ENCODE measurements around the gene HIC1.

HIC1 gene

DNA sequence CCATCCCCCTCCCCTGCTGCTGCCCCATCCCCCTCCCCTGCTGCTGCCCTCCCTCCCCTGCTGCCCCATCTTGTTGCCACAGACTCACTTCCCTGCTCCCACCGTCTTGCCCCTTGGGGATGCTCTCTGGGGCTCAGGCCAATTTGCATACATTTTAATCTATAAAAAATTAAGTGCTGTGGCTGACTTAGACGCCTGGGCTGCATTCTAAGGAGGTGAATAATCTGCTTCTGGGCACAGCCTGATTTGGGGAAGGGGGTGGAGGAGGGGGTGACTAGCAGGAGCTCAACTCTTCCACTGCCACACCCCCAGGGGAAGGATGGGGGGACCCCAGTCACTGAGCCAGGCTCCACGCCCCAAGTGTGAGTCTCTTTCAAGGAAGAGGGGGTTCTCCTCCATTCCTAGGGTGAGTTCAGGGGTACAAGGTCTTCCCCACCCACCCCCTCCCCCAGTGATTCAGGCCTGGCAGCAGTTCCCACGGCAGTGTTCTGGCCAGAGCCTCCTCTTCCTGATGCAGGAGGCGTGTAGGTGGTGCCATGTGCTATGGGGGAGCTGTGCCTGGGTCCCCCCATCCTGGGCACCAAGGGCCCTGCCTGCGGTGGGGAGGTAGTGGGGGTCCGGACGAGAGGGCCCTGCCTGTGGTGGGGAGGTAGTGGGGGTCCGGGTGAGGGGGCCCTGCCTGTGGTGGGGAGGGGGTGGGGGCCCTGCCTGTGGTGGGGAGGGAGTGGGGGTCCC is 19.9 kb upstream of the HIC1 start:
- H3K27ac Mint-ChIP-seq = peak overlapping the region; percentile 33 to 54
- peaks cover 23% of the 10 kb centered on the region for H3K4me1 Mint-ChIP-seq
- no peak overlapping the region for H3K4me3 Mint-ChIP-seq
- H3K27me3 Mint-ChIP-seq = no peaks in the 10 kb centered on the region
- DNase-seq (no peak), ATAC-seq (peak; percentile 18)
- H3K9me3 Mint-ChIP-seq = no peaks in the 10 kb centered on the region

GRCh38 chr17:2035541-2036488 is 19.1 kb upstream of the HIC1 start:
- ATAC-seq (no peak), DNase-seq (no peak)
- peak overlapping the region in 1 of 2 donors; percentile 65 for H3K27ac Mint-ChIP-seq
- peaks cover 21% of the 10 kb centered on the region for H3K4me1 Mint-ChIP-seq
- H3K9me3 Mint-ChIP-seq = no peaks in the 10 kb centered on the region
- H3K4me3 Mint-ChIP-seq = no peak overlapping the region
- H3K27me3 Mint-ChIP-seq = no peaks in the 10 kb centered on the region

- no peaks in the 10 kb centered on the region for H3K9me3 Mint-ChIP-seq
These were observed 17.7 kb upstream of the HIC1 start for GRCh38 chr17:2037155-2037554.

GRCh38 chr17:2040219-2040827 is 14.6 kb upstream of the HIC1 start:
- DNase-seq = no peak
- H3K9me3 Mint-ChIP-seq = no peaks in the 10 kb centered on the region
- no peak overlapping the region for H3K4me3 Mint-ChIP-seq
- peaks cover 40% of the 10 kb centered on the region for H3K4me1 Mint-ChIP-seq
- no peaks in the 10 kb centered on the region for H3K27me3 Mint-ChIP-seq
- no peak overlapping the region for H3K27ac Mint-ChIP-seq
- no peak for ATAC-seq

More at GRCh38 chr17:2037155-2037554, 17.7 kb upstream of the HIC1 start:
- peaks cover 17% of the 10 kb centered on the region for H3K4me1 Mint-ChIP-seq
- no peak overlapping the region for H3K4me3 Mint-ChIP-seq
- peak overlapping the region; percentile 20 to 49 for H3K27ac Mint-ChIP-seq
- DNase-seq = no peak
- ATAC-seq = no peak
- no peaks in the 10 kb centered on the region for H3K27me3 Mint-ChIP-seq

GRCh38 chr17:2040942-2041560 is 13.9 kb upstream of the HIC1 start:
- no peaks in the 10 kb centered on the region for H3K9me3 Mint-ChIP-seq
- no peaks in the 10 kb centered on the region for H3K27me3 Mint-ChIP-seq
- H3K4me1 Mint-ChIP-seq = peaks cover 40% of the 10 kb centered on the region
- H3K27ac Mint-ChIP-seq = no peak overlapping the region
- DNase-seq (no peak), ATAC-seq (no peak)
- peak overlapping the region; percentile 88 to 97 for H3K4me3 Mint-ChIP-seq

DNA sequence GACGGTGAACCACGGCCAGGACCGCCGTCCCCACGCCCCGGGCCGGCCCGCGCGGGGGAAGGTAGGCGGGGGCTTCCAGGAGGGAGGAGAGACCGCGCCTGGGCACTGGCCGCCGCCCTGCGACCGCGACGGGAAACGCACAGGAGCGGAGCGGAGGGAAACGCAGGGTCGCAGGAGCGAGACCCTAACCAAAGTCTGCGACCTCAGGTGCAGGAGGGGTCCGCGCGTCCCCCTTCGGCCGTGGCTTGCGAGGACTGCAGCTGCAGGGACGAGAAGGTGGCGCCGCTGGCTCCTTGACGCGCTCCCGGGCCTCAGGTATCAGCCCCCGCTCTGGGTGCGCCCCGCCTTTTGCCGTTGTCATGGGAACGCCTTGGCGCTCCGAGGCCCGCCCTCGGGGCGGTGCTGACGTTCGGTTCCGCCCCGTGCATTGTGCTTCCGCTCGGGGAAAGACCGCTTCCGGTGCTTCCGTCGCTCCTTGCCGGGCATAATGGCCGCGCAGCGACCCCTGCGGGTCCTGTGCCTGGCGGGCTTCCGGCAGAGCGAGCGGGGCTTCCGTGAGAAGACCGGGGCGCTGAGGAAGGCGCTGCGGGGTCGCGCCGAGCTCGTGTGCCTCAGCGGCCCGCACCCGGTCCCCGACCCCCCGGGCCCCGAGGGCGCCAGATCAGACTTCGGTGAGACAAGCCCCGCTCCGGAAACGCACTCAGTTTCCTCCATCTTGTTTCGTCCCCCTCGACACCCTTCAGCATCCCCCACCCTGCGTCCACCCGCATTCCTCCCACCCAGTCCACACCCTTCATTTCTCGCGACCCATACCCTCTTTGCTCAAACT is 13.1 kb upstream of the HIC1 start, which contains the start of gene OVCA2:
OVCA2 (plus strand) TSS at position 462 of the 829 bp plus-strand sequence; CDS start at position 488, 26 bp downstream.
- Mint-ChIP-seq H3K27me3 (no peaks in the 10 kb centered on the region), H3K4me3 (peak within 1 kb of the TSS; percentile 88 to 97), H3K4me1 (peaks cover 40% of the 10 kb centered on the region), H3K9me3 (no peaks in the 10 kb centered on the region), H3K27ac (peak within 1 kb of the TSS; percentile 94 to 97)
- DNase-seq (peak; percentile 96 to 97), ATAC-seq (peak; percentile 96)

DNA sequence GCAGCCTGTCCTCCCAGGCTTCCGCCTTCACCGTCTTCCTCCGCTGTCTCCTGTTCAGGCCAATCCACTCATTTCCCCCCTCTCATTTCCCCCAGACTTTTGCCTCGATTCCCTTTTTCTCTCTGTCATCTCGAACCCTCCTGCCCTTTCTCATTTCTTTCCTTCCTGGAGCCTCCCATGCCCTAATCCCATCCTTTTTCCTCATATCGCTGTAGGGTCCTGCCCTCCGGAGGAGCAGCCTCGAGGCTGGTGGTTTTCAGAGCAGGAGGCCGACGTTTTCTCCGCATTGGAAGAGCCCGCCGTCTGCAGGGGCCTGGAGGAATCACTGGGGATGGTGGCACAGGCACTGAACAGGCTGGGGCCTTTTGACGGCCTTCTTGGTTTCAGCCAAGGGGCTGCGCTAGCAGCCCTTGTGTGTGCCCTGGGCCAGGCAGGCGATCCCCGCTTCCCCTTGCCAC is 12.5 kb upstream of the HIC1 start:
- Mint-ChIP-seq H3K27ac (peak overlapping the region; percentile 94 to 97), H3K4me3 (peak overlapping the region; percentile 88 to 97), H3K27me3 (no peaks in the 10 kb centered on the region), H3K4me1 (peaks cover 40% of the 10 kb centered on the region), H3K9me3 (no peaks in the 10 kb centered on the region)
- ATAC-seq (no peak), DNase-seq (no peak)

DNA sequence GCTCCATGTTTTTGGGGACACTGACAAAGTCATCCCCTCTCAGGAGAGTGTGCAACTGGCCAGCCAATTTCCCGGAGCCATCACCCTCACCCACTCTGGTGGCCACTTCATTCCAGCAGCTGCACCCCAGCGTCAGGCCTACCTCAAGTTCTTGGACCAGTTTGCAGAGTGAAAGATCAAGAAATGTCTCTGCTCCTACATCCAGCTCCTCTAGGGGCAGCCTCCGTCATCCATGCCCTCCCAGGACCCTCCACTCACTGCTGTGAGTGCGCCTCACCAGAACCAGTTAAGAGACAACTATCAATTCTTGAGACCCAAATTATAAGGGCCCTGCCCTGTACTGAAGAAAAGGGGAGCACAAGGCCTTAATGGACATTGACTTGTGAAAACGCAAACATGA is 12.0 kb upstream of the HIC1 start:
- ATAC-seq (no peak), DNase-seq (no peak)
- Mint-ChIP-seq H3K4me3 (peak overlapping the region; percentile 88 to 97), H3K4me1 (peaks cover 40% of the 10 kb centered on the region), H3K9me3 (no peaks in the 10 kb centered on the region), H3K27ac (peak overlapping the region; percentile 91 to 97), H3K27me3 (no peaks in the 10 kb centered on the region)

DNA sequence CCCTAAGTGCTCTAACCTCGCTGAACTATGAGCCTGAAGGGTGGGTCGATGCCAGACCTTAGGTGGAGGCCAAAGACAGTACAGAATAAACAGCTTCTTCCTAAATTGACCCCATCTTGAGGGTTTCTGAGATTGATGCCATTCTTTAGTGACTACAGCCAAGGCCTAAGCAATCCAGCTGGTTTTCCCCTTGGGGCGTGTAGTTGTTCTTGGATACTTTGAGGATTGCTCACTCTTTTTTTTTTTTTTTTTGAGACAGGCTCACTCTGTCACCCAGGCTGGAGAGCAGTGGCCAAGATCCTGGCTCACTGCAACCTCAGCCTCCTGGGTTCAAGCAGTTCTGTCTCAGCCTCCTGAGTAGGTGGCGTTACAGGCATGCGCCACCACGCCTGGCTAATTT is 11.1 kb upstream of the HIC1 start:
- Mint-ChIP-seq H3K27ac (no peak overlapping the region), H3K9me3 (no peaks in the 10 kb centered on the region), H3K4me3 (peak overlapping the region in 1 of 2 donors; percentile 88), H3K4me1 (peaks cover 44% of the 10 kb centered on the region), H3K27me3 (peaks cover 7% of the 10 kb centered on the region)
- DNase-seq (no peak), ATAC-seq (no peak)

GRCh38 chr17:2044263-2044894 is 10.5 kb upstream of the HIC1 start:
- ATAC-seq (no peak), DNase-seq (no peak)
- Mint-ChIP-seq H3K4me3 (no peak overlapping the region), H3K9me3 (no peaks in the 10 kb centered on the region), H3K27ac (no peak overlapping the region), H3K4me1 (peaks cover 50% of the 10 kb centered on the region), H3K27me3 (peaks cover 7% of the 10 kb centered on the region)

DNA sequence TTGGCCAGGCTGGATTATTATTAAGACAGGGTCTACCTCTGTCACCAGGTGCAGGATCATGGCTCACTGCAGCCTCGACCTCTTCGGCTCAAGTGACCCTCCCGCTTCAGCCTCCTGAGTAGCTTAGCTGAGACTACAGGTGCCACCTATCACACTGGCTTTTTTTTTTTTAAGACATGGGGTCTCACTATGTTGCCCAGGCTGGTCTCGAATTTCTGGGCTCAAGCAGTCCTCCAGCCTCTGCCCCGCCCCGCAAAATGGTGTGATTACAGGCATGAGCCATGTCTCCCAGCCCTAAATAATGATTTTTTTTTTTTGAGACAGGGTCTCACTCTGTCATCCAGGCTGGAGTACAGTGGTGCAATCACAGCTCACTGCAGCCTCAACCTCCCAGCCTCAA is 7.3 kb upstream of the HIC1 start:
- no peak for ATAC-seq
- DNase-seq = no peak
- Mint-ChIP-seq H3K9me3 (no peaks in the 10 kb centered on the region), H3K27me3 (peaks cover 25% of the 10 kb centered on the region), H3K27ac (peak overlapping the region in 1 of 2 donors; percentile 81), H3K4me1 (peaks cover 49% of the 10 kb centered on the region), H3K4me3 (no peak overlapping the region)

- H3K27me3 Mint-ChIP-seq = peaks cover 25% of the 10 kb centered on the region
- ATAC-seq = no peak
- no peaks in the 10 kb centered on the region for H3K9me3 Mint-ChIP-seq
- H3K4me3 Mint-ChIP-seq = peak overlapping the region; percentile 70 to 75
- no peak for DNase-seq
- peak overlapping the region; percentile 54 to 72 for H3K27ac Mint-ChIP-seq
- H3K4me1 Mint-ChIP-seq = peaks cover 47% of the 10 kb centered on the region
These were observed 6.1 kb upstream of the HIC1 start for GRCh38 chr17:2048805-2049204.

DNA sequence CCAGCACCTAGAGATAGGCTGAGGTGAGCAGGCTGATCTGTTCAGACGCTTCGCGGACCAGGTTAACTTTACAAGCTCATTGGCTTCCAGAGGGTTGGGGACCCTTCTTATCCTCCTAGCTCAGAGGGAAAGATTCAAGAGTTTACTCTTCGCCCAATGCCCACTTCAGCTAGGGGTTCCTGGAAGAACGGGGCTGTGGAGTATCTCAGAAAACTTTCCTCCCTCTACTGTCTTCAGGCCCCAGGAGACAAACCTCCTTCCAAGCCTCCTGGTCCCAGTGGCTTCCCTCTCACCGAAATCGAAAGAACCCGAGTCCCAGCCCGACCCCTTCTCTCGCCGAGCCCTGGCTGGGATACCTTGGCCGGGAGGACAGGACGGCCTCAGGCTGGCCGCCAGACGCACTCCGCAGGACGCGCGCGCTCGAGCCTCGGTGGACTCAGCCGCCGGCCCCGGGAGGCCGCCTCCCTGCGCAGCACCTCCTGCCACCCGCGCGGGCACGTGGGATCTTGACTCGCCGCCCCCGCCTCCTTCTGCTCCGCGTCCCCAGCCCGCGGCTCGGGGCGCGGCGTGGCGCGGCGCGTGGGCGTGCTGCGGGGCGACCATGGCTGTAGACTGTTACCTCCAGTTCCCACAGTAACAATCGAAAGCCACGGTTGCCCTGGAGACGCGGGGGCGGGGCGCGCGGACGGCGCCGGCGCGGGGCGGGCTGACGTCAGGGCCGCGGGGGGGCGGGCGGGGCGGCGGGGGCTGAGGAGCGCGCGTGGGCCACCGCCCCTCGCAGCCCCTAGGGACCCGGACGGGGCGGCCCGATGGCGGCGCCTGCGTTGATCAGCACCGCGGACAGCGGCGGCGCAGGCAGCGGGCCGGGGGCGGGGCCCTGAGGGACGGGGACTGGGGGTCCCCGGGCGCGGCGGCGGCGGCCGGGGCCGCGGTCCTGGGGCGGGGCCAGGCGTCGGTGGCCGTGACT is 5.3 kb upstream of the HIC1 start:
- DNase-seq (peak; percentile 86 to 88), ATAC-seq (peak; percentile 42)
- Mint-ChIP-seq H3K9me3 (no peaks in the 10 kb centered on the region), H3K27ac (peak overlapping the region in 1 of 2 donors; percentile 72), H3K27me3 (peaks cover 25% of the 10 kb centered on the region), H3K4me1 (peaks cover 47% of the 10 kb centered on the region), H3K4me3 (peak overlapping the region; percentile 70 to 75)
